Measurements from ENCODE around the gene ELMO2.
A peak's percentile ranks its signal among the peaks of the same experiment; 100 is the strongest.

Gene ELMO2

GRCh38 chr20:46406200-46406985 lies at the start of gene ELMO2:
Gene ELMO2 (minus strand): TSS chr20:46406615. CDS start chr20:46394482, 12,133 bp downstream.
- peak; percentile 99 for DNase-seq

GRCh38 chr20:46455729-46456128 lies 49.3 kb upstream of the ELMO2 start:
- no peak for DNase-seq

GRCh38 chr20:46446851-46447250 lies 40.4 kb upstream of the ELMO2 start:
- no peak for DNase-seq

GRCh38 chr20:46439837-46440236 lies 33.4 kb upstream of the ELMO2 start:
- DNase-seq, result no peak

GRCh38 chr20:46438156-46438750 lies 31.8 kb upstream of the ELMO2 start:
- DNase-seq, result peak; percentile 77

GRCh38 chr20:46435146-46435545 lies 28.7 kb upstream of the ELMO2 start:
- no peak for DNase-seq

- DNase-seq, result no peak
These were observed 28.2 kb upstream of the ELMO2 start for GRCh38 chr20:46434597-46434996.

GRCh38 chr20:46433051-46433450 lies 26.6 kb upstream of the ELMO2 start:
- DNase-seq, result no peak

GRCh38 chr20:46430921-46431712 lies 24.7 kb upstream of the ELMO2 start:
- no peak for DNase-seq

GRCh38 chr20:46427384-46427783 lies 21.0 kb upstream of the ELMO2 start:
- no peak for DNase-seq

GRCh38 chr20:46423882-46424482 lies 17.6 kb upstream of the ELMO2 start:
- DNase-seq, result no peak

GRCh38 chr20:46423342-46423741 lies 16.9 kb upstream of the ELMO2 start:
- DNase-seq, result no peak

GRCh38 chr20:46420878-46421277 lies 14.5 kb upstream of the ELMO2 start:
- DNase-seq, result no peak

- no peak for DNase-seq
These were observed 13.5 kb upstream of the ELMO2 start for GRCh38 chr20:46419882-46420281.

GRCh38 chr20:46416839-46417238 lies 10.4 kb upstream of the ELMO2 start:
- DNase-seq, result no peak

GRCh38 chr20:46416421-46416820 lies 10.0 kb upstream of the ELMO2 start:
- no peak for DNase-seq

- DNase-seq, result no peak
These were observed 9.4 kb upstream of the ELMO2 start for GRCh38 chr20:46415773-46416172.

- no peak for DNase-seq
These were observed 8.2 kb upstream of the ELMO2 start for GRCh38 chr20:46414608-46415007.

- peak; percentile 47 for DNase-seq
These were observed 5.2 kb upstream of the ELMO2 start for GRCh38 chr20:46411637-46412036.

GRCh38 chr20:46408281-46408731 lies 1.9 kb upstream of the ELMO2 start:
- no peak for DNase-seq

- DNase-seq, result peak; percentile 60
These were observed 1.2 kb upstream of the ELMO2 start for GRCh38 chr20:46407671-46407996.

- DNase-seq, result peak; percentile 96
These were observed 713 bp upstream of the ELMO2 start for GRCh38 chr20:46406986-46407670.

GRCh38 chr20:46402331-46402811 lies 4.0 kb downstream of the ELMO2 start:
- DNase-seq, result no peak
